Measurements from ENCODE around the gene MYBPC2.

Gene MYBPC2

GRCh38 chr19:50419022-50419579 is 13.6 kb upstream of the MYBPC2 start:
- Histone ChIP-seq H3K27me3 (ENCODE audit: control insufficient read depth, insufficient read depth, low read length, poor library complexity, severe bottlenecking) (peaks cover 28% of the 10 kb centered on the region), H3K4me3 (ENCODE audit: insufficient read depth, low read depth, low read length) (no peak overlapping the region), H3K4me1 (ENCODE audit: control insufficient read depth, insufficient read depth, low read length) (peaks cover 9% of the 10 kb centered on the region), H3K36me3 (ENCODE audit: control insufficient read depth, insufficient read depth, low read length) (no peaks in the 10 kb centered on the region), H3K27ac (ENCODE audit: insufficient read depth, low read depth, low read length, poor library complexity, severe bottlenecking) (no peak overlapping the region), H3K9me3 (ENCODE audit: control insufficient read depth, low read length) (no peaks in the 10 kb centered on the region)
- WGBS, 2 experiments = 7 to 8% methylated on average over 12 to 14 of the region's 14 CpGs

GRCh38 chr19:50419580-50420035 is 13.1 kb upstream of the MYBPC2 start:
- WGBS, 2 experiments = 16 to 20% methylated on average over 8 of the region's 8 CpGs
- peaks cover 9% of the 10 kb centered on the region for H3K4me1 ChIP-seq (ENCODE audit: control insufficient read depth, insufficient read depth, low read length)
- H3K27ac ChIP-seq (ENCODE audit: insufficient read depth, low read depth, low read length, poor library complexity, severe bottlenecking) = no peak overlapping the region
- peaks cover 28% of the 10 kb centered on the region for H3K27me3 ChIP-seq (ENCODE audit: control insufficient read depth, insufficient read depth, low read length, poor library complexity, severe bottlenecking)
- H3K36me3 ChIP-seq (ENCODE audit: control insufficient read depth, insufficient read depth, low read length) = no peaks in the 10 kb centered on the region
- H3K9me3 ChIP-seq (ENCODE audit: control insufficient read depth, low read length) = no peaks in the 10 kb centered on the region
- no peak overlapping the region for H3K4me3 ChIP-seq (ENCODE audit: insufficient read depth, low read depth, low read length)

GRCh38 chr19:50420127-50420526 is 12.6 kb upstream of the MYBPC2 start:
- H3K27ac ChIP-seq (ENCODE audit: insufficient read depth, low read depth, low read length, poor library complexity, severe bottlenecking) = no peak overlapping the region
- H3K4me1 ChIP-seq (ENCODE audit: control insufficient read depth, insufficient read depth, low read length) = peaks cover 9% of the 10 kb centered on the region
- no peak overlapping the region for H3K4me3 ChIP-seq (ENCODE audit: insufficient read depth, low read depth, low read length)
- H3K27me3 ChIP-seq (ENCODE audit: control insufficient read depth, insufficient read depth, low read length, poor library complexity, severe bottlenecking) = peaks cover 28% of the 10 kb centered on the region
- WGBS, 2 experiments = 69 to 70% methylated on average over 3 of the region's 3 CpGs
- no peaks in the 10 kb centered on the region for H3K9me3 ChIP-seq (ENCODE audit: control insufficient read depth, low read length)
- H3K36me3 ChIP-seq (ENCODE audit: control insufficient read depth, insufficient read depth, low read length) = no peaks in the 10 kb centered on the region

GRCh38 chr19:50420808-50421207 is 11.9 kb upstream of the MYBPC2 start:
- Histone ChIP-seq H3K27me3 (ENCODE audit: control insufficient read depth, insufficient read depth, low read length, poor library complexity, severe bottlenecking) (peaks cover 28% of the 10 kb centered on the region), H3K4me1 (ENCODE audit: control insufficient read depth, insufficient read depth, low read length) (peaks cover 9% of the 10 kb centered on the region), H3K9me3 (ENCODE audit: control insufficient read depth, low read length) (no peaks in the 10 kb centered on the region), H3K4me3 (ENCODE audit: insufficient read depth, low read depth, low read length) (no peak overlapping the region), H3K27ac (ENCODE audit: insufficient read depth, low read depth, low read length, poor library complexity, severe bottlenecking) (no peak overlapping the region), H3K36me3 (ENCODE audit: control insufficient read depth, insufficient read depth, low read length) (no peaks in the 10 kb centered on the region)
- 58 to 64% methylated on average over 3 of the region's 3 CpGs for WGBS, 2 experiments

- H3K4me1 ChIP-seq (ENCODE audit: control insufficient read depth, insufficient read depth, low read length) = peaks cover 9% of the 10 kb centered on the region
- H3K27ac ChIP-seq (ENCODE audit: insufficient read depth, low read depth, low read length, poor library complexity, severe bottlenecking) = no peak overlapping the region
- H3K27me3 ChIP-seq (ENCODE audit: control insufficient read depth, insufficient read depth, low read length, poor library complexity, severe bottlenecking) = peaks cover 28% of the 10 kb centered on the region
- WGBS, 2 experiments = 86 to 90% methylated on average over 18 of the region's 18 CpGs
- H3K4me3 ChIP-seq (ENCODE audit: insufficient read depth, low read depth, low read length) = no peak overlapping the region
- H3K9me3 ChIP-seq (ENCODE audit: control insufficient read depth, low read length) = no peaks in the 10 kb centered on the region
- no peaks in the 10 kb centered on the region for H3K36me3 ChIP-seq (ENCODE audit: control insufficient read depth, insufficient read depth, low read length)
These were observed 10.1 kb upstream of the MYBPC2 start for GRCh38 chr19:50422397-50423278.

DNA sequence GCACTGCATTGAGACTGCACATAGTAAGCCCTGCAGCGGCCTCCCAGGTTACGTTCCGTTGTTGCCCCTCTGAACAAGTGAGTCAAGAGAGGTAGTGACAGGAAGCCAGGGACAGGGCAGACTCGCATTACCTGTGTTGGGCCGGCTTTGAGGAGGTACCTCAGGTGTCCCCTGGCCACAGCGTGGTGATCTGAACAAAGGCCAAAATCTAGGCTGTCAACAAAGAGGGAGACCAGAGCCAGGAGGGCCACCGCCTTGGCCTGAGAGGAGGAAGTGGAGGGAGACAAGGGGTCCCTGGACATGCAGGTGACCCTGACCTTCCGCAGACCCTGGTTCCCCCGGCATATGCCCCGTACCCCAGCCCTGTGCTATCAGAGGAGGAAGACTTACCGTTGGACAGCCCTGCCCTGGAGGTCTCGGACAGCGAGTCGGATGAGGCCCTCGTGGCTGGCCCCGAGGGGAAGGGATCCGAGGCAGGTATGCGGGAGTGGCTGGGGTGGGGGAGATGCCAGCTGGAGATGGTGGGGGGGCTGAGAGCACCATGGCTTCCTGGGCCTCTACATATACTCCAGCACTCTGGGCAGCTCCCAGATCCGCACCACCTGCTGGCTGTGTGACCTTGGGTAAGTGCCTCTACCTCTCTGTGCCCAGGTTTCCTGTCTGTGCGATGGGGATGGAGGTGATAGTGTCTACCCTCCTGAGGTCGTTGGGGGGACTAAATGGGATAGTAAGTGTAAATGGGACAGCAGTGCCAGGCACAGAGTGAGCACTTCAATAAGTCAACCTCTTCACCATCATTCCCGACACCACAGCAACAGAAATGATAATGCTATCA is 9.2 kb upstream of the MYBPC2 start:
- Histone ChIP-seq H3K4me1 (ENCODE audit: control insufficient read depth, insufficient read depth, low read length) (peaks cover 4% of the 10 kb centered on the region), H3K9me3 (ENCODE audit: control insufficient read depth, low read length) (no peaks in the 10 kb centered on the region), H3K4me3 (ENCODE audit: insufficient read depth, low read depth, low read length) (no peak overlapping the region), H3K27ac (ENCODE audit: insufficient read depth, low read depth, low read length, poor library complexity, severe bottlenecking) (no peak overlapping the region), H3K27me3 (ENCODE audit: control insufficient read depth, insufficient read depth, low read length, poor library complexity, severe bottlenecking) (peaks cover 21% of the 10 kb centered on the region), H3K36me3 (ENCODE audit: control insufficient read depth, insufficient read depth, low read length) (no peaks in the 10 kb centered on the region)
- WGBS, 2 experiments = 94% methylated on average over 22 of the region's 22 CpGs

GRCh38 chr19:50425581-50425980 is 7.1 kb upstream of the MYBPC2 start:
- H3K4me3 ChIP-seq (ENCODE audit: insufficient read depth, low read depth, low read length) = no peak overlapping the region
- H3K27ac ChIP-seq (ENCODE audit: insufficient read depth, low read depth, low read length, poor library complexity, severe bottlenecking) = no peak overlapping the region
- no peaks in the 10 kb centered on the region for H3K4me1 ChIP-seq (ENCODE audit: control insufficient read depth, insufficient read depth, low read length)
- H3K27me3 ChIP-seq (ENCODE audit: control insufficient read depth, insufficient read depth, low read length, poor library complexity, severe bottlenecking) = peaks cover 1% of the 10 kb centered on the region
- WGBS, 2 experiments = 65 to 67% methylated on average over 7 of the region's 7 CpGs
- H3K36me3 ChIP-seq (ENCODE audit: control insufficient read depth, insufficient read depth, low read length) = no peaks in the 10 kb centered on the region
- H3K9me3 ChIP-seq (ENCODE audit: control insufficient read depth, low read length) = no peaks in the 10 kb centered on the region

DNA sequence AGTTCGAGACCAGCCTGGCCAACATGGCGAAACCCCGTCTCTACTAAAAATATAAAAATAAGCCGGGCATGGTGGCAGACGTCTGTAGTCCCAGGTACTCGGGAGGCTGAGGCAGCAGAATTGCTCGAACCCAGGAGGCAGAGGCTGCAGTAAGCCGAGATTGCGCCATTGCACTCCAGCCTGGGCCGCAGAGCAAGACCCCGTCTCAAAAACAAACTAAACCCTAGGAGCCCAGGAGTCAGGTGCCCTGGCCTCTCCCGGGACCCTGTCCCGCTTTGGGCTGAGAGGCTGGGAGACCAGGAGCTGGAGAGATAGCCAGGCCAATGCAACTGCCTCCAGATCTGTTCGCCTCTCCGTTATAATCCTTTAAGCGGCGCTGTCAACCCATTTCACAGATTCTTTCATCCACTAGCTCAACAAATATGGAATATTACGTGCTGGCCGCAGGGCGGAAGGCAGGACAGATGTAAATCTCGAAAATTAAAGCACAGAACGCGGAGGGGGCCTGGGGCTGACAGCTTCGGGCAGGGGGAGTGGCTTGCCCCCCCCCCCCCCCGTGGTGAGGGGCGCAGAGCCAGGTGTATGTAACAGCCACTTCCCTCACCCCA is 5.3 kb upstream of the MYBPC2 start:
- Histone ChIP-seq H3K4me3 (ENCODE audit: insufficient read depth, low read depth, low read length) (no peak overlapping the region), H3K4me1 (ENCODE audit: control insufficient read depth, insufficient read depth, low read length) (peaks cover 2% of the 10 kb centered on the region), H3K27ac (ENCODE audit: insufficient read depth, low read depth, low read length, poor library complexity, severe bottlenecking) (no peak overlapping the region), H3K27me3 (ENCODE audit: control insufficient read depth, insufficient read depth, low read length, poor library complexity, severe bottlenecking) (peaks cover 10% of the 10 kb centered on the region), H3K36me3 (ENCODE audit: control insufficient read depth, insufficient read depth, low read length) (no peaks in the 10 kb centered on the region), H3K9me3 (ENCODE audit: control insufficient read depth, low read length) (no peaks in the 10 kb centered on the region)
- 94% methylated on average over 24 to 26 of the region's 26 CpGs for WGBS, 2 experiments

GRCh38 chr19:50427997-50428425 is 4.7 kb upstream of the MYBPC2 start:
- no peak overlapping the region for H3K4me3 ChIP-seq (ENCODE audit: insufficient read depth, low read depth, low read length)
- H3K27ac ChIP-seq (ENCODE audit: insufficient read depth, low read depth, low read length, poor library complexity, severe bottlenecking) = no peak overlapping the region
- no peaks in the 10 kb centered on the region for H3K36me3 ChIP-seq (ENCODE audit: control insufficient read depth, insufficient read depth, low read length)
- H3K9me3 ChIP-seq (ENCODE audit: control insufficient read depth, low read length) = no peaks in the 10 kb centered on the region
- 87 to 88% methylated on average over 38 of the region's 38 CpGs for WGBS, 2 experiments
- peaks cover 10% of the 10 kb centered on the region for H3K27me3 ChIP-seq (ENCODE audit: control insufficient read depth, insufficient read depth, low read length, poor library complexity, severe bottlenecking)
- peaks cover 7% of the 10 kb centered on the region for H3K4me1 ChIP-seq (ENCODE audit: control insufficient read depth, insufficient read depth, low read length)
